Measurements from ENCODE around the gene SLC17A5.
A peak's percentile ranks its signal among the peaks of the same experiment; 100 is the strongest.
"Not testable (repeated sequence)": the region's sequence is repeated elsewhere in the genome, so short reads cannot be mapped to it uniquely, and the experiment has no call there.

The SLC17A5 gene

DNA sequence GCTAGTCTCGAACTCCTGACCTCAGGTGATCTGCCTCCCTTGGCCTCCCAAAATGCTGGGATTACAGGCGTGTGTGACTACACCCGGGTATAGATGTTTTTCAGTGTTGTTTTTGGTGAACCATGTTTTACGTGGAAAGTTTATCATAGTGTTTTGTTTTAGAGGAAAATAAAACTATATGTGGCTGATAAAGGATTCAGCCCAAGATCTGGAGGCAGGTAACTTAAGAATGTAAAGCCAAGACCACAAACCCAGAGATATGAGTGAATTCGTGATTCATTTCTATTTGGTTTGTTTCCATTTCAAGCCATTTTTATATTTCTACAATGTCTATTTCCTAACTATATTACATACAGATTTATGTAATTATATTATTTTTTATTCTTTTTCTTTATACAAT lies 26.1 kb upstream of the SLC17A5 start:
- H2BK5ac ChIP-seq (ENCODE audit: low read depth, low read length, poor library complexity); H3K14ac ChIP-seq (ENCODE audit: low read length); H2BK12ac ChIP-seq (ENCODE audit: low read length); H4K91ac ChIP-seq (ENCODE audit: low read depth, low read length); H3K9ac ChIP-seq (ENCODE audit: low read length); H2AFZ ChIP-seq (ENCODE audit: insufficient read depth, low read length, poor library complexity); H3K18ac ChIP-seq (ENCODE audit: low read length); H3K4me2 ChIP-seq (ENCODE audit: low read length); H4K8ac ChIP-seq (ENCODE audit: low read depth, low read length); H2AK5ac ChIP-seq (ENCODE audit: low read length); H3K36me3 ChIP-seq (ENCODE audit: control insufficient read depth in 1 of 2, insufficient read depth in 2 of 2, low read length in 2 of 2); H3K27ac ChIP-seq (ENCODE audit: low read depth, low read length); H3K4me1 ChIP-seq (ENCODE audit: control insufficient read depth in 1 of 2, insufficient read depth in 2 of 2, low read length in 2 of 2); H3K79me1 ChIP-seq (ENCODE audit: low read length); H2BK120ac ChIP-seq (ENCODE audit: insufficient read depth, low read length, poor library complexity); H4K12ac ChIP-seq (ENCODE audit: low read depth, low read length); H3K9me3 ChIP-seq (ENCODE audit: insufficient read depth, low read depth, low read length); H3K4me3 ChIP-seq (ENCODE audit: low read depth, low read length); DNase-seq; H3K23ac ChIP-seq (ENCODE audit: low read length); H3K4ac ChIP-seq (ENCODE audit: low read depth, low read length); H3K79me2 ChIP-seq (ENCODE audit: control insufficient read depth, insufficient read depth, low read length, poor library complexity); H3K27me3 ChIP-seq (ENCODE audit: insufficient read depth, low read length): not testable (repeated sequence)
- whole genome bisulfite sequencing (ENCODE audit: extremely low coverage, insufficient coverage, insufficient read length) = no CpG with 5 or more reads among the region's 5 CpGs

GRCh38 chr6:73679009-73679408 lies 25.2 kb upstream of the SLC17A5 start:
- Histone ChIP-seq H3K27me3 (ENCODE audit: insufficient read depth, low read length) (no peaks in the 10 kb centered on the region), H3K4ac (ENCODE audit: low read depth, low read length) (no peak overlapping the region), H2AK5ac (ENCODE audit: low read length) (no peak overlapping the region), H4K91ac (ENCODE audit: low read depth, low read length) (no peak overlapping the region), H4K12ac (ENCODE audit: low read depth, low read length) (no peak overlapping the region), H2BK120ac (ENCODE audit: insufficient read depth, low read length, poor library complexity) (no peak overlapping the region), H3K4me1 (ENCODE audit: control insufficient read depth in 1 of 2, insufficient read depth in 2 of 2, low read length in 2 of 2) (no peaks in the 10 kb centered on the region), H3K9me3 (ENCODE audit: insufficient read depth, low read depth, low read length) (no peaks in the 10 kb centered on the region), H3K4me3 (ENCODE audit: low read depth, low read length) (no peak overlapping the region), H3K27ac (ENCODE audit: low read depth, low read length) (no peak overlapping the region), H2AFZ (ENCODE audit: insufficient read depth, low read length, poor library complexity) (no peak overlapping the region), H3K36me3 (ENCODE audit: control insufficient read depth in 1 of 2, insufficient read depth in 2 of 2, low read length in 2 of 2) (no peaks in the 10 kb centered on the region), H4K8ac (ENCODE audit: low read depth, low read length) (no peak overlapping the region), H3K23ac (ENCODE audit: low read length) (no peak overlapping the region), H3K9ac (ENCODE audit: low read length) (no peak overlapping the region), H3K79me1 (ENCODE audit: low read length) (no peaks in the 10 kb centered on the region), H2BK5ac (ENCODE audit: low read depth, low read length, poor library complexity) (no peak overlapping the region), H3K14ac (ENCODE audit: low read length) (no peak overlapping the region), H3K79me2 (ENCODE audit: control insufficient read depth, insufficient read depth, low read length, poor library complexity) (no peaks in the 10 kb centered on the region), H2BK12ac (ENCODE audit: low read length) (no peak overlapping the region), H3K4me2 (ENCODE audit: low read length) (no peak overlapping the region), H3K18ac (ENCODE audit: low read length) (no peak overlapping the region)
- no CpG with 5 or more reads among the region's 3 CpGs for WGBS (ENCODE audit: extremely low coverage, insufficient coverage, insufficient read length)
- DNase-seq = no peak

DNA sequence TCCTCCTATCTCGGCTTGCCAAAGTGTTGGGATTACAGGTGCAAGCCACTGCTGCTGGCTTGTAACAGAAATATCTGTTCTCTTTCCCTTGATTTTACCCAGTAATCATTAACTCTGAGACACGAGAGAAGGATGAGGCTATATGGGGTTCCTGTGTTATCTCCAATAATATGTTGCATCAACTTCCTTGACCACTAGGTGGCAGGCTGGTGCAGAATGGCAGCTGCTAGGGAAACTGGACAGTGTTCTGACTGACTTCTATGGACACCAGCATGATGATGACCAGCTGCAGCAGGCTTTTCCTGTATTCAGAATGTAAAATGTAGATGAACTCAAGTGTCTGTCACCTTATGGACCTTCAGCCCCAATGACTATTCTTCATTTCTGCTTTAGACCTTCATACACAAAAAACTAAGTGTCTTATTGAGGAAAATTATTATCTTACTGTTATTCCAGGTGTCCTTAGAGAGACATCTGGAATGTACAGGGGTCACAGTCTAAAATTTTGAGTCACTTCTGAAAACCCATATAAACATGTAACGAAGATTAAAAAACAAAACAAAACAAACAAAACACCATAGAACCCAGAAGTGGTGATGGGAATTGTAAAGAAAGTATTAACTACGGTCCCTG lies 21.8 kb upstream of the SLC17A5 start:
- Histone ChIP-seq H2AFZ (ENCODE audit: insufficient read depth, low read length, poor library complexity) (no peak overlapping the region), H3K4me1 (ENCODE audit: control insufficient read depth in 1 of 2, insufficient read depth in 2 of 2, low read length in 2 of 2) (no peaks in the 10 kb centered on the region), H4K91ac (ENCODE audit: low read depth, low read length) (no peak overlapping the region), H3K4ac (ENCODE audit: low read depth, low read length) (no peak overlapping the region), H3K79me2 (ENCODE audit: control insufficient read depth, insufficient read depth, low read length, poor library complexity) (no peaks in the 10 kb centered on the region), H2BK12ac (ENCODE audit: low read length) (no peak overlapping the region), H3K36me3 (ENCODE audit: control insufficient read depth in 1 of 2, insufficient read depth in 2 of 2, low read length in 2 of 2) (no peaks in the 10 kb centered on the region), H3K18ac (ENCODE audit: low read length) (no peak overlapping the region), H3K4me3 (ENCODE audit: low read depth, low read length) (no peak overlapping the region), H2BK120ac (ENCODE audit: insufficient read depth, low read length, poor library complexity) (no peak overlapping the region), H2BK5ac (ENCODE audit: low read depth, low read length, poor library complexity) (no peak overlapping the region), H2AK5ac (ENCODE audit: low read length) (no peak overlapping the region), H3K9me3 (ENCODE audit: insufficient read depth, low read depth, low read length) (no peaks in the 10 kb centered on the region), H3K23ac (ENCODE audit: low read length) (no peak overlapping the region), H3K4me2 (ENCODE audit: low read length) (no peak overlapping the region), H3K27ac (ENCODE audit: low read depth, low read length) (no peak overlapping the region), H3K79me1 (ENCODE audit: low read length) (no peaks in the 10 kb centered on the region), H4K12ac (ENCODE audit: low read depth, low read length) (no peak overlapping the region), H3K14ac (ENCODE audit: low read length) (no peak overlapping the region), H3K27me3 (ENCODE audit: insufficient read depth, low read length) (no peaks in the 10 kb centered on the region), H3K9ac (ENCODE audit: low read length) (no peak overlapping the region), H4K8ac (ENCODE audit: low read depth, low read length) (no peak overlapping the region)
- no CpG with 5 or more reads among the region's 4 CpGs for WGBS (ENCODE audit: extremely low coverage, insufficient coverage, insufficient read length)
- peak; percentile 84 to 97 for DNase-seq

- Histone ChIP-seq H4K12ac (ENCODE audit: low read depth, low read length) (no peak overlapping the region), H3K4me1 (ENCODE audit: control insufficient read depth in 1 of 2, insufficient read depth in 2 of 2, low read length in 2 of 2) (no peaks in the 10 kb centered on the region), H2BK5ac (ENCODE audit: low read depth, low read length, poor library complexity) (no peak overlapping the region), H3K14ac (ENCODE audit: low read length) (no peak overlapping the region), H2AK5ac (ENCODE audit: low read length) (no peak overlapping the region), H4K91ac (ENCODE audit: low read depth, low read length) (no peak overlapping the region), H3K4me3 (ENCODE audit: low read depth, low read length) (no peak overlapping the region), H2AFZ (ENCODE audit: insufficient read depth, low read length, poor library complexity) (no peak overlapping the region), H4K8ac (ENCODE audit: low read depth, low read length) (no peak overlapping the region), H3K27me3 (ENCODE audit: insufficient read depth, low read length) (no peaks in the 10 kb centered on the region), H2BK120ac (ENCODE audit: insufficient read depth, low read length, poor library complexity) (no peak overlapping the region), H3K4ac (ENCODE audit: low read depth, low read length) (no peak overlapping the region), H2BK12ac (ENCODE audit: low read length) (no peak overlapping the region), H3K9ac (ENCODE audit: low read length) (no peak overlapping the region), H3K36me3 (ENCODE audit: control insufficient read depth in 1 of 2, insufficient read depth in 2 of 2, low read length in 2 of 2) (no peaks in the 10 kb centered on the region), H3K27ac (ENCODE audit: low read depth, low read length) (no peak overlapping the region), H3K18ac (ENCODE audit: low read length) (no peak overlapping the region), H3K23ac (ENCODE audit: low read length) (no peak overlapping the region), H3K9me3 (ENCODE audit: insufficient read depth, low read depth, low read length) (no peaks in the 10 kb centered on the region), H3K4me2 (ENCODE audit: low read length) (no peak overlapping the region), H3K79me2 (ENCODE audit: control insufficient read depth, insufficient read depth, low read length, poor library complexity) (no peaks in the 10 kb centered on the region), H3K79me1 (ENCODE audit: low read length) (no peaks in the 10 kb centered on the region)
- WGBS (ENCODE audit: extremely low coverage, insufficient coverage, insufficient read length) = no CpG with 5 or more reads among the region's 8 CpGs
- DNase-seq = peak in 1 of 2 donors; percentile 48
Measured at GRCh38 chr6:73671911-73672685, 18.3 kb upstream of the SLC17A5 start.

All from trophoblast cell (in vitro differentiated cells and primary cell).